ENCODE results near the gene PCDHGB3.

PCDHGB3 gene

GRCh38 chr5:141382469-141383294 is 12.6 kb downstream of the PCDHGB3 start, which contains the start of gene PCDHGA7:
PCDHGA7 (plus strand) TSS chr5:141382742; CDS start chr5:141382900, 158 bp downstream.
- TF ChIP-seq, protein P1, sequence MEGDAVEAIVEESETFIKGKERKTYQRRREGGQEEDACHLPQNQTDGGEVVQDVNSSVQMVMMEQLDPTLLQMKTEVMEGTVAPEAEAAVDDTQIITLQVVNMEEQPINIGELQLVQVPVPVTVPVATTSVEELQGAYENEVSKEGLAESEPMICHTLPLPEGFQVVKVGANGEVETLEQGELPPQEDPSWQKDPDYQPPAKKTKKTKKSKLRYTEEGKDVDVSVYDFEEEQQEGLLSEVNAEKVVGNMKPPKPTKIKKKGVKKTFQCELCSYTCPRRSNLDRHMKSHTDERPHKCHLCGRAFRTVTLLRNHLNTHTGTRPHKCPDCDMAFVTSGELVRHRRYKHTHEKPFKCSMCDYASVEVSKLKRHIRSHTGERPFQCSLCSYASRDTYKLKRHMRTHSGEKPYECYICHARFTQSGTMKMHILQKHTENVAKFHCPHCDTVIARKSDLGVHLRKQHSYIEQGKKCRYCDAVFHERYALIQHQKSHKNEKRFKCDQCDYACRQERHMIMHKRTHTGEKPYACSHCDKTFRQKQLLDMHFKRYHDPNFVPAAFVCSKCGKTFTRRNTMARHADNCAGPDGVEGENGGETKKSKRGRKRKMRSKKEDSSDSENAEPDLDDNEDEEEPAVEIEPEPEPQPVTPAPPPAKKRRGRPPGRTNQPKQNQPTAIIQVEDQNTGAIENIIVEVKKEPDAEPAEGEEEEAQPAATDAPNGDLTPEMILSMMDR (IDR thresholded peaks at IDR 0.05; ENCODE audit: low read depth, low read length) = peak; percentile 28; the same call in 1 of the 2 replicates

GRCh38 chr5:141383345-141383744 is 13.3 kb downstream of the PCDHGB3 start:
- TF ChIP-seq, protein P1 (IDR thresholded peaks at IDR 0.05; ENCODE audit: low read depth, low read length) = no peak
- H3K4me3 ChIP-seq (ENCODE audit: low read depth, low read length) = no peak overlapping the region

More at GRCh38 chr5:141382469-141383294, 12.6 kb downstream of the PCDHGB3 start, which contains the start of gene PCDHGA7:
- peak within 1 kb of the TSS; percentile 53 for H3K4me3 ChIP-seq (ENCODE audit: low read depth, low read length)

GRCh38 chr5:141384471-141385267 is 14.6 kb downstream of the PCDHGB3 start:
- H3K4me3 ChIP-seq (ENCODE audit: low read depth, low read length) = no peak overlapping the region
- TF ChIP-seq, protein P1 (IDR thresholded peaks at IDR 0.05; ENCODE audit: low read depth, low read length) = no peak

DNA sequence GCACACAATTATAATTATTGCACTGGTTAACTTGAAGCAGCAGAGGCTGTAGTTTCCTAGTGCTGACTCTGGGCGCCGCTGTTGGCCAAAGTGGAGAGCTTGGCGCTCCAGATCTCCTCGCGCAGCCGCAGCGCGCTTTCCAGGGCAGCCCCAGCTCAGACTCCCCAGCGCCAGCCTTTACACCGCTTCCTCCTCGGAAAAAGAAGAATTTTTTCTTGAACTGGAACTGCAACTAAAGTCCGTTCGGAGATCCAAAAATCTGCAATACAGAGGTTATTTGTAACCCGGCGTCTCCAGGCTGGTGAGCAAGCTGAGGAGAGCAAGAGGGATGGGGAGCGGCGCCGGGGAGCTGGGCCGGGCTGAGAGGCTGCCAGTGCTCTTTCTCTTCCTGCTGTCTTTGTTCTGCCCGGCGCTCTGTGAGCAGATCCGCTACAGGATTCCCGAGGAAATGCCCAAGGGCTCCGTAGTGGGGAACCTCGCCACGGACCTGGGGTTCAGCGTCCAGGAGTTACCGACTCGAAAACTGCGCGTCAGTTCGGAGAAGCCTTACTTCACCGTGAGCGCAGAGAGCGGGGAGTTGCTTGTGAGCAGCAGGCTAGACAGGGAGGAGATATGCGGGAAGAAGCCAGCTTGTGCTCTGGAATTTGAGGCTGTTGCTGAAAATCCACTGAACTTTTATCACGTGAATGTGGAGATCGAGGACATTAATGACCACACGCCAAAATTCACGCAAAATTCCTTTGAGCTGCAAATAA is 17.7 kb downstream of the PCDHGB3 start, which contains the start of gene PCDHGB4:
Gene PCDHGB4 (plus strand): TSS at position 142 of the 755 bp plus-strand sequence. CDS start 187 bp downstream, at position 329.
- H3K4me3 ChIP-seq (ENCODE audit: low read depth, low read length) = peak within 1 kb of the TSS; percentile 41
- TF ChIP-seq, protein P1 (IDR thresholded peaks at IDR 0.05; ENCODE audit: low read depth, low read length) = peak; percentile 48

- no peak overlapping the region for H3K4me3 ChIP-seq (ENCODE audit: low read depth, low read length)
- TF ChIP-seq, protein P1 (IDR thresholded peaks at IDR 0.05; ENCODE audit: low read depth, low read length) = no peak
These were observed 18.6 kb downstream of the PCDHGB3 start for GRCh38 chr5:141388661-141389060.

DNA sequence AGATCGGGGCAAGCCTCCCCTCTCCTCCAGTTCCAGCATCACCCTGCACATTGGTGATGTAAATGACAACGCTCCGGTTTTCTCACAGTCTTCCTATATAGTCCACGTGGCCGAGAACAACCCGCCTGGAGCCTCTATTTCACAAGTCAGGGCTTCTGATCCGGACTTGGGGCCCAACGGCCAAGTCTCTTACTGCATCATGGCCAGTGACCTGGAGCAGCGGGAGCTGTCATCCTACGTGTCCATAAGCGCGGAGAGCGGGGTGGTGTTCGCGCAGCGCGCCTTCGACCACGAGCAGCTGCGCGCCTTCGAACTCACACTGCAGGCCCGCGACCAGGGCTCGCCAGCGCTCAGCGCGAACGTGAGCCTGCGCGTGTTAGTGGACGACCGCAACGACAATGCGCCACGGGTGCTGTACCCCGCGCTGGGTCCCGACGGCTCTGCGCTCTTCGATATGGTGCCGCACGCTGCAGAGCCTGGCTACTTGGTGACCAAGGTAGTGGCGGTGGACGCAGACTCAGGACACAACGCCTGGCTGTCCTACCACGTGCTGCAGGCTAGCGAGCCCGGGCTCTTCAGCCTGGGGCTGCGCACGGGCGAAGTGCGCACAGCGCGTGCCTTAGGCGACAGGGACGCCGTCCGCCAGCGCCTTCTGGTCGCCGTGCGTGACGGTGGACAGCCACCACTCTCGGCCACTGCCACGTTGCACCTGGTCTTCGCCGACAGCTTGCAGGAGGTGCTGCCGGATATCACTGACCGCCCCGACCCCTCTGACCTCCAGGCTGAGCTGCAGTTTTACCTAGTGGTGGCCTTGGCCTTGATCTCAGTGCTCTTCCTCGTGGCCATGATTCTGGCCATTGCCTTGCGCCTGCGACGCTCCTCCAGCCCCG is 19.4 kb downstream of the PCDHGB3 start:
- H3K4me3 ChIP-seq (ENCODE audit: low read depth, low read length) = no peak overlapping the region
- TF ChIP-seq, protein P1 (IDR thresholded peaks at IDR 0.05; ENCODE audit: low read depth, low read length) = no peak
